GM12878 (cell line): ENCODE results near the gene AOAH. TPM values are rescaled to one million over a fixed set of nuclear protein-coding genes. Genes with fewer than 3 reads are reported as not detected.

ENCODE experiments used
- ATAC-seq: fragments of 200-7000 bp; cut with Tn5 transposase; 3 replicates; pipeline ENCODE4 v1.9.1; 2020; ENCODE audit warnings: mild to moderate bottlenecking, moderate library complexity
- BruUV-seq: library from RNA; stranded (reverse); fragments of 400-500 nt; replicated peaks from 2 replicates; lab custom pipeline; 2021; lab: Mats Ljungman, UMichigan
- CTCF ChIA-PET: fragments of 300-600 bp; sonication (Branson Sonifier 250); formaldehyde crosslinking; extraction: SDS; loops from one replicate; lab custom pipeline; 2021; ENCODE audit warnings: inconsistent platforms; lab: Yijun Ruan, JAX
- POLR2A ChIA-PET: fragments of 350-600 bp; formaldehyde crosslinking; extraction: SDS; loops from one replicate; lab custom pipeline; 2021; ENCODE audit warnings: inconsistent platforms; lab: Charles Lee
- RAD21 ChIA-PET: fragments of 300-600 bp; sonication (Branson Sonifier 250); formaldehyde crosslinking; loops from one replicate; lab custom pipeline; 2023; ENCODE audit warnings: antibody characterized with exemption; ENCODE audit not compliant: unreplicated experiment; lab: Charles Lee
- SMC1A ChIA-PET: fragments of 300-600 bp; sonication (Branson Sonifier 250); formaldehyde crosslinking; loops from one replicate; lab custom pipeline; 2023; ENCODE audit not compliant: unreplicated experiment, uncharacterized antibody; lab: Charles Lee
- DNase-seq: peaks from one replicate; pipeline ENCODE4 v3.0.0-alpha.2; 2011; ENCODE audit warnings: low read depth, low spot score
- FAIRE-seq: peaks from 3 replicates; lab custom pipeline; 2011; peaks lifted over from hg19 to GRCh38; lab: Jason Lieb, UNC
- H2AFZ ChIP-seq: 2 replicates; pipeline ENCODE4 v1.6.0; 2011; ENCODE audit warnings: low read depth, low read length, control low read depth; ENCODE audit not compliant: control insufficient read depth
- H3K27ac ChIP-seq: 2 replicates; pipeline ENCODE4 v1.5.1; 2011; ENCODE audit warnings: control low read depth; ENCODE audit not compliant: control insufficient read depth, insufficient read depth
- H3K27me3 ChIP-seq, 2 experiments: replicated peaks in 1 of 2; 2 replicates each; pipeline versions ENCODE4 v1.6.0 to v1.6.1; 2011; ENCODE audit warnings: low read length in 1 of 2; ENCODE audit not compliant: control insufficient read depth in 2 of 2, insufficient read depth in 2 of 2
- H3K36me3 ChIP-seq, 2 experiments: 2 replicates each; pipeline ENCODE4 v1.5.1; 2011; ENCODE audit warnings: low read length in 1 of 2; ENCODE audit not compliant: control insufficient read depth in 2 of 2, insufficient read depth in 2 of 2
- H3K4me1 ChIP-seq: 2 replicates; pipeline ENCODE4 v1.6.1; 2011; ENCODE audit warnings: mild to moderate bottlenecking, low read length, moderate library complexity, mixed read lengths; ENCODE audit not compliant: control insufficient read depth, insufficient read depth
- H3K4me2 ChIP-seq: 2 replicates; pipeline ENCODE4 v1.6.0; 2011; ENCODE audit warnings: control low read depth; ENCODE audit not compliant: control insufficient read depth, insufficient read depth
- H3K4me3 ChIP-seq: fragments of 200-600 bp; sonication (generic); 2 replicates; pipeline ENCODE4 v1.5.1; 2016
- H3K79me2 ChIP-seq: 2 replicates; pipeline ENCODE4 v1.6.0; 2011; ENCODE audit warnings: low read length; ENCODE audit not compliant: control insufficient read depth, insufficient read depth
- H3K9ac ChIP-seq: 2 replicates; pipeline ENCODE4 v1.8.0; 2011; ENCODE audit warnings: low read length, control low read depth, mixed read lengths; ENCODE audit not compliant: control insufficient read depth, insufficient read depth
- H3K9me3 ChIP-seq: replicated peaks from 3 replicates; pipeline ENCODE4 v1.5.1; 2011; ENCODE audit warnings: mild to moderate bottlenecking, low read length; ENCODE audit not compliant: control insufficient read depth, insufficient read depth
- H4K20me1 ChIP-seq: 2 replicates; pipeline ENCODE4 v1.6.0; 2011; ENCODE audit not compliant: control insufficient read depth, insufficient read depth
- BRCA1 ChIP-seq: IDR thresholded peaks from 2 replicates; pipeline ENCODE4 v1.6.1; 2011; ENCODE audit warnings: low read depth, low read length, improper control_type of control experiment
- CHD1 ChIP-seq: IDR thresholded peaks from 2 replicates; pipeline ENCODE4 v1.6.1; 2012; ENCODE audit warnings: low read depth, low read length, improper control_type of control experiment
- E2F4 ChIP-seq: IDR thresholded peaks from 2 replicates; pipeline ENCODE4 v1.6.1; 2012; ENCODE audit warnings: low read depth, low read length, improper control_type of control experiment
- FOS ChIP-seq: IDR thresholded peaks from 3 replicates; pipeline ENCODE4 v1.6.1; 2011; ENCODE audit warnings: borderline replicate concordance; ENCODE audit not compliant: insufficient read length; ENCODE audit errors: extremely low read depth
- JUND ChIP-seq: IDR thresholded peaks from 2 replicates; pipeline ENCODE4 v1.6.1; 2012; ENCODE audit warnings: low read depth, mild to moderate bottlenecking, low read length, improper control_type of control experiment, moderate library complexity
- LARP7 ChIP-seq: fragments of 450-650 bp; IDR thresholded peaks from 2 replicates; pipeline ENCODE4 v1.6.1; 2017; ENCODE audit warnings: mild to moderate bottlenecking
- MXI1 ChIP-seq: fragments of 150-350 bp; IDR thresholded peaks from 2 replicates; pipeline ENCODE4 v1.6.1; 2011; ENCODE audit warnings: low read depth, mild to moderate bottlenecking, inconsistent platforms, low read length, improper control_type of control experiment
- SIN3A ChIP-seq: IDR thresholded peaks from 2 replicates; pipeline ENCODE4 v1.6.1; 2012; ENCODE audit warnings: low read depth, low read length, improper control_type of control experiment
- SUZ12 ChIP-seq: fragments of 200-600 bp; sonication (generic); IDR thresholded peaks from one replicate; pipeline ENCODE4 v1.6.1; 2018; ENCODE audit warnings: antibody characterized with exemption, mild to moderate bottlenecking; ENCODE audit not compliant: unreplicated experiment
- ZZZ3 ChIP-seq: IDR thresholded peaks from 2 replicates; pipeline ENCODE4 v1.6.1; 2011; ENCODE audit warnings: low read depth; ENCODE audit not compliant: control insufficient read depth, insufficient read length
- WGBS: methylation state at CpG from one replicate; pipeline ENCODE4 v1.1.6; 2016; ENCODE audit warnings: low lambda C conversion rate; ENCODE audit not compliant: insufficient replicate concordance, insufficient coverage; ENCODE audit errors: missing lambda C conversion rate; 5-methylcytosine and 5-hydroxymethylcytosine counted together
- in situ Hi-C: fragments of 300-500 bp; cut with MboI; formaldehyde crosslinking; loops from 9 replicates; pipeline ENCODE4 v1.14.3; 2018; ENCODE audit warnings: mixed read lengths
- intact Hi-C: fragments of 100-400 bp; cut with micrococcal nuclease; formaldehyde crosslinking; loops from one replicate; pipeline ENCODE4 v1.14.2; 2022; ENCODE audit not compliant: unreplicated experiment
- polyA plus RNA-seq, 11 experiments: library from polyadenylated mRNA; depleted of rRNA in 4 of 11; unstranded in 6 of 11; stranded (reverse) in 5 of 11; fragments of >200 nt; fragmentation: Nextera tagmentation in 4 of 11; fragmentation: Illumina TruSeq in 1 of 11; extraction: Ambion mirVana in 4 of 11; extraction: Trizol in 1 of 11; gene quantifications; 1 replicate in 1 of 11; 2 replicates in 10 of 11; pipeline versions ENCODE4 v1.2.1 to v1.2.3, GENCODE V29; 2011 to 2016; ENCODE audit warnings: inconsistent platforms in 2 of 11, missing spikeins in 2 of 11, low read depth in 1 of 11
- total RNA-seq, 4 experiments: library from RNA; depleted of rRNA in 3 of 4; stranded (reverse); fragments of >200 nt in 3 of 4; fragmentation: Illumina TruSeq in 1 of 4; extraction: Trizol in 1 of 4; gene quantifications; 2 replicates each; pipeline versions ENCODE4 v1.2.1 to v1.2.3, GENCODE V29; 2013 to 2021
- TF ChIP-seq, protein P1 (sequence below): IDR thresholded peaks from 2 replicates; pipeline ENCODE4 v1.6.1; 2012; ENCODE audit warnings: mild to moderate bottlenecking, low read depth, low read length

AOAH gene
- total and polyA plus RNA-seq, 10 of the 15 experiments (the other 5 are each of a cell fraction or from before 2014, with no cell fraction given) = 0.32 to 2.8 (median 1.4) TPM

- in situ Hi-C loops = no loop called here
- Histone ChIP-seq H3K4me2 (no peak overlapping the region), H3K36me3 (no peaks in the 10 kb centered on the region)
- TF ChIP-seq E2F4 (no peak), LARP7 (no peak)
- TF ChIP-seq, all 136 proteins: peak for 0
- Histone ChIP-seq H3K27ac (no peak overlapping the region), H3K79me2 (no peaks in the 10 kb centered on the region), H2AFZ (no peak overlapping the region), H3K9me3 (no peaks in the 10 kb centered on the region), H3K4me1 (peaks cover 7% of the 10 kb centered on the region; the same call in 1 of the 2 replicates), H3K27me3 (no peaks in the 10 kb centered on the region), H4K20me1 (no peaks in the 10 kb centered on the region), H3K9ac (no peak overlapping the region), H3K4me3 (no peak overlapping the region)
- ATAC-seq (no peak), DNase-seq (no peak), FAIRE-seq (no peak)
- SMC1A ChIA-PET = no interaction called here
- intact Hi-C loops = no loop called here
- CTCF ChIA-PET = no interaction called here
- RAD21 ChIA-PET = no interaction called here
- no TSS peak for BruUV-seq
- WGBS = 90% methylated on average over 4 of the region's 4 CpGs
- POLR2A ChIA-PET = interaction anchor here (0.7 kb wide), 1 partner anchor 423 kb away, joined by 8 read pairs; no protein-coding TSS in a partner anchor
Measured at GRCh38 chr7:36723291-36723690, 1.0 kb downstream of the AOAH start.

- WGBS = 48% methylated on average over 3 of the region's 3 CpGs
- no TSS peak for BruUV-seq
- ChIA-PET CTCF (interaction anchor here (1.2 kb wide), 1 partner anchor 267 kb away, joined by 3 read pairs; no protein-coding TSS in a partner anchor), SMC1A (interaction anchor here (0.7 kb wide), 1 partner anchor 10 kb away, joined by 3 read pairs; no protein-coding TSS in a partner anchor), POLR2A (no interaction called here), RAD21 (no interaction called here)
- no peaks in the 10 kb centered on the region for H3K79me2 ChIP-seq
- no peak overlapping the region for H3K4me3 ChIP-seq
- no peak for ATAC-seq
- no peak overlapping the region for H3K4me2 ChIP-seq
- no peak overlapping the region for H3K27ac ChIP-seq
- no peak for DNase-seq
- no peaks in the 10 kb centered on the region for H3K27me3 ChIP-seq
- no peak for FAIRE-seq
- H2AFZ ChIP-seq = no peak overlapping the region
- H3K9ac ChIP-seq = no peak overlapping the region
- in situ Hi-C loops (no loop called here), intact Hi-C loops (no loop called here)
- H3K4me1 ChIP-seq = no peaks in the 10 kb centered on the region
- no peaks in the 10 kb centered on the region for H3K9me3 ChIP-seq
- no peaks in the 10 kb centered on the region for H4K20me1 ChIP-seq
- no peaks in the 10 kb centered on the region for H3K36me3 ChIP-seq
- no peak for TF ChIP-seq FOS
- no peak for TF ChIP-seq SIN3A
- no peak for TF ChIP-seq ZZZ3
- TF ChIP-seq BRCA1 = no peak
- no peak for TF ChIP-seq MXI1
- TF ChIP-seq SUZ12 = no peak
- no peak for TF ChIP-seq CHD1
- no peak for TF ChIP-seq JUND
- TF ChIP-seq, protein P1, sequence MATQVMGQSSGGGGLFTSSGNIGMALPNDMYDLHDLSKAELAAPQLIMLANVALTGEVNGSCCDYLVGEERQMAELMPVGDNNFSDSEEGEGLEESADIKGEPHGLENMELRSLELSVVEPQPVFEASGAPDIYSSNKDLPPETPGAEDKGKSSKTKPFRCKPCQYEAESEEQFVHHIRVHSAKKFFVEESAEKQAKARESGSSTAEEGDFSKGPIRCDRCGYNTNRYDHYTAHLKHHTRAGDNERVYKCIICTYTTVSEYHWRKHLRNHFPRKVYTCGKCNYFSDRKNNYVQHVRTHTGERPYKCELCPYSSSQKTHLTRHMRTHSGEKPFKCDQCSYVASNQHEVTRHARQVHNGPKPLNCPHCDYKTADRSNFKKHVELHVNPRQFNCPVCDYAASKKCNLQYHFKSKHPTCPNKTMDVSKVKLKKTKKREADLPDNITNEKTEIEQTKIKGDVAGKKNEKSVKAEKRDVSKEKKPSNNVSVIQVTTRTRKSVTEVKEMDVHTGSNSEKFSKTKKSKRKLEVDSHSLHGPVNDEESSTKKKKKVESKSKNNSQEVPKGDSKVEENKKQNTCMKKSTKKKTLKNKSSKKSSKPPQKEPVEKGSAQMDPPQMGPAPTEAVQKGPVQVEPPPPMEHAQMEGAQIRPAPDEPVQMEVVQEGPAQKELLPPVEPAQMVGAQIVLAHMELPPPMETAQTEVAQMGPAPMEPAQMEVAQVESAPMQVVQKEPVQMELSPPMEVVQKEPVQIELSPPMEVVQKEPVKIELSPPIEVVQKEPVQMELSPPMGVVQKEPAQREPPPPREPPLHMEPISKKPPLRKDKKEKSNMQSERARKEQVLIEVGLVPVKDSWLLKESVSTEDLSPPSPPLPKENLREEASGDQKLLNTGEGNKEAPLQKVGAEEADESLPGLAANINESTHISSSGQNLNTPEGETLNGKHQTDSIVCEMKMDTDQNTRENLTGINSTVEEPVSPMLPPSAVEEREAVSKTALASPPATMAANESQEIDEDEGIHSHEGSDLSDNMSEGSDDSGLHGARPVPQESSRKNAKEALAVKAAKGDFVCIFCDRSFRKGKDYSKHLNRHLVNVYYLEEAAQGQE = no peak
Measured at GRCh38 chr7:36719083-36719632, 5.1 kb downstream of the AOAH start.
